B cell (primary cell): ENCODE data around the gene USP49. TPM values are rescaled to one million over a fixed set of nuclear protein-coding genes. Genes with fewer than 3 reads are reported as not detected.

Experiments used
- ATAC-seq: fragments of 200-7000 bp; cut with Tn5 transposase; one replicate; pipeline ENCODE4 v1.10.0; 2021; ENCODE audit warnings: low read depth, mild to moderate bottlenecking, moderate number of reproducible peaks, moderate library complexity
- CTCF ChIA-PET: fragments of 350-600 bp; sonication (Branson Sonifier 250); formaldehyde crosslinking; loops from one replicate; lab custom pipeline; 2021; ENCODE audit warnings: antibody characterized with exemption, inconsistent platforms; lab: Charles Lee
- POLR2A ChIA-PET: fragments of 350-600 bp; sonication (Branson Sonifier 250); formaldehyde crosslinking; loops from one replicate; lab custom pipeline; 2021; ENCODE audit warnings: antibody characterized with exemption; lab: Charles Lee
- DNase-seq: peaks from one replicate; pipeline ENCODE4 v3.0.0; 2013
- H2AFZ ChIP-seq: 2 replicates; pipeline ENCODE4 v1.6.1; 2012; ENCODE audit warnings: mild to moderate bottlenecking, low read depth, low read length; ENCODE audit not compliant: insufficient read depth, poor library complexity, severe bottlenecking
- H3K27ac ChIP-seq, 2 donors: 1 replicate in 1 of 2; 2 replicates in 1 of 2; pipeline ENCODE4 v1.5.1; 2012 to 2013; ENCODE audit warnings: low read length in 2 of 2, mild to moderate bottlenecking in 2 of 2, moderate library complexity in 1 of 2
- H3K27me3 ChIP-seq, 4 experiments: fragments of 200-600 bp in 1 of 4; sonication (generic) in 1 of 4; replicated peaks in 1 of 4; 1 replicate in 2 of 4; 2 replicates in 2 of 4; pipeline versions ENCODE4 v1.6.1 to v1.7.0; 2013 to 2016; ENCODE audit warnings: low read length in 3 of 4, mild to moderate bottlenecking in 2 of 4, mixed read lengths in 1 of 4, moderate library complexity in 1 of 4; ENCODE audit not compliant: insufficient read depth in 4 of 4, control insufficient read depth in 3 of 4; ENCODE audit errors: control extremely low read depth in 1 of 4
- H3K36me3 ChIP-seq, 2 experiments: replicated peaks in 1 of 2; 1 replicate in 1 of 2; 2 replicates in 1 of 2; pipeline versions ENCODE4 v1.6.1 to v1.7.1; 2013; ENCODE audit warnings: low read length in 1 of 2; ENCODE audit not compliant: insufficient read depth in 2 of 2, control insufficient read depth in 1 of 2; ENCODE audit errors: control extremely low read depth in 1 of 2, extremely low read depth in 1 of 2
- H3K4me1 ChIP-seq, 2 donors: fragments of 200-600 bp in 1 of 2; sonication (generic) in 1 of 2; 1 replicate in 1 of 2; 2 replicates in 1 of 2; pipeline versions ENCODE4 v1.5.1 to v1.6.1; 2013 to 2017; ENCODE audit warnings: low read length in 2 of 2; ENCODE audit not compliant: control insufficient read depth in 2 of 2, insufficient read depth in 2 of 2
- H3K4me2 ChIP-seq: replicated peaks from 2 replicates; pipeline ENCODE3; 2012; ENCODE audit warnings: mild to moderate bottlenecking, low read depth, low read length; ENCODE audit not compliant: poor library complexity, severe bottlenecking
- H3K4me3 ChIP-seq, 5 experiments: fragments of 200-600 bp in 1 of 5; sonication (generic) in 1 of 5; 1 replicate in 3 of 5; 2 replicates in 2 of 5; pipeline versions ENCODE4 v1.5.1 to v1.7.0; 2011 to 2016; ENCODE audit warnings: low read length in 4 of 5, mild to moderate bottlenecking in 4 of 5, low read depth in 2 of 5, control low read depth in 1 of 5, moderate library complexity in 1 of 5; ENCODE audit not compliant: insufficient read depth in 1 of 5; ENCODE audit errors: control extremely low read depth in 1 of 5, extremely low read depth in 1 of 5
- H3K79me2 ChIP-seq: fragments of 200-600 bp; sonication (generic); one replicate; pipeline ENCODE4 v1.6.0; 2016; ENCODE audit warnings: low read length; ENCODE audit not compliant: control insufficient read depth, insufficient read depth
- H3K9ac ChIP-seq: fragments of 200-600 bp; sonication (generic); 2 replicates; pipeline ENCODE4 v1.6.1; 2017; ENCODE audit warnings: mild to moderate bottlenecking, low read length, moderate library complexity
- H3K9me3 ChIP-seq, 3 donors: one replicate each; pipeline versions ENCODE4 v1.6.1 to v1.7.1; 2013; ENCODE audit warnings: low read length in 2 of 3; ENCODE audit not compliant: control insufficient read depth in 2 of 3, insufficient read depth in 1 of 3; ENCODE audit errors: control extremely low read depth in 1 of 3
- H4K20me1 ChIP-seq: 2 replicates; pipeline ENCODE4 v1.6.0; 2012; ENCODE audit warnings: mild to moderate bottlenecking, low read length; ENCODE audit not compliant: insufficient read depth, control insufficient read depth, poor library complexity, severe bottlenecking
- H3K27ac Mint-ChIP-seq: one replicate; pipeline ENCODE4 v1.8.0; 2021; ENCODE audit warnings: mixed read lengths
- H3K27me3 Mint-ChIP-seq: one replicate; pipeline ENCODE4 v1.8.0; 2021; ENCODE audit warnings: mixed read lengths
- H3K4me1 Mint-ChIP-seq: one replicate; pipeline ENCODE4 v1.8.0; 2021; ENCODE audit warnings: mixed read lengths
- H3K4me3 Mint-ChIP-seq: one replicate; pipeline ENCODE4 v1.8.0; 2021; ENCODE audit warnings: mixed read lengths
- H3K9me3 Mint-ChIP-seq: one replicate; pipeline ENCODE4 v1.8.0; 2022; ENCODE audit warnings: mixed read lengths; ENCODE audit not compliant: insufficient read depth
- CTCF ChIP-seq: fragments of 200-600 bp; IDR thresholded peaks from one replicate; pipeline ENCODE4 v1.8.0; 2022; ENCODE audit warnings: antibody characterized with exemption, mild to moderate bottlenecking
- EZH2 ChIP-seq: IDR thresholded peaks from 2 replicates; pipeline ENCODE4 v1.6.1; 2012; ENCODE audit warnings: borderline replicate concordance, low read depth, mild to moderate bottlenecking, moderate library complexity, low read length; ENCODE audit not compliant: insufficient read depth, poor library complexity, severe bottlenecking
- WGBS: methylation state at CpG from one replicate; pipeline ENCODE4 v1.1.5; 2013; ENCODE audit warnings: missing lambda C conversion rate; ENCODE audit not compliant: insufficient coverage; 5-methylcytosine and 5-hydroxymethylcytosine counted together
- intact Hi-C: fragments of 100-400 bp; cut with micrococcal nuclease; formaldehyde crosslinking; loops from one replicate; pipeline ENCODE4 v1.10.0; 2022
- polyA plus RNA-seq: library from polyadenylated mRNA; depleted of rRNA; stranded (reverse); fragments of >200 nt; gene quantifications from 2 replicates; pipeline ENCODE4 v1.2.3, GENCODE V29; 2012
- total RNA-seq, 2 donors: library from RNA; stranded (reverse); fragments of 120-200 nt in 1 of 2; gene quantifications; 1 replicate in 1 of 2; 2 replicates in 1 of 2; pipeline versions ENCODE4 v1.2.3 to v1.2.4, GENCODE V29; 2013 to 2022

USP49 gene
- total and polyA plus RNA-seq, 2 donors (not counting 1 experiment from before 2014, with no cell fraction given), result 2.6 to 9.9 TPM

GRCh38 chr6:41874741-41875140 is 20.4 kb downstream of the USP49 start:
- CTCF ChIA-PET, result no interaction called here
- H3K79me2 ChIP-seq, result no peaks in the 10 kb centered on the region
- H3K27ac Mint-ChIP-seq, result no peak overlapping the region

GRCh38 chr6:41872147-41872546 is 23.0 kb downstream of the USP49 start:
- H3K4me3 Mint-ChIP-seq, result no peak overlapping the region
- Histone ChIP-seq H3K36me3 (no peaks in the 10 kb centered on the region), H3K4me3 (no peak overlapping the region), H4K20me1 (no peaks in the 10 kb centered on the region), H3K9ac (no peak overlapping the region), H2AFZ (no peak overlapping the region), H3K4me1 (peaks cover 13 to 20% of the 10 kb centered on the region in 2 donors), H3K9me3 (peaks cover 0 to 5% (median 0%) of the 10 kb centered on the region in 3 donors), H3K27ac (no peak overlapping the region), H3K4me2 (peak overlapping the region; percentile 44), H3K27me3 (no peaks in the 10 kb centered on the region), H3K79me2 (no peaks in the 10 kb centered on the region)
- intact Hi-C loops, result no loop called here
- H3K27me3 Mint-ChIP-seq, result no peaks in the 10 kb centered on the region
- CTCF ChIA-PET, result interaction anchor here (1.2 kb wide), 1 partner anchor 172 kb away, joined by 3 read pairs; no protein-coding TSS in a partner anchor
- WGBS, result 99% methylated on average over 10 of the region's 13 CpGs
- ATAC-seq (no peak), DNase-seq (no peak)
- H3K4me1 Mint-ChIP-seq, result peaks cover 37% of the 10 kb centered on the region
- H3K9me3 Mint-ChIP-seq, result no peaks in the 10 kb centered on the region
- H3K27ac Mint-ChIP-seq, result no peak overlapping the region
- TF ChIP-seq CTCF (no peak), EZH2 (no peak)
- POLR2A ChIA-PET, result no interaction called here

More at GRCh38 chr6:41874741-41875140, 20.4 kb downstream of the USP49 start:
- Mint-ChIP-seq H3K4me3 (no peak overlapping the region), H3K9me3 (no peaks in the 10 kb centered on the region), H3K4me1 (peaks cover 28% of the 10 kb centered on the region), H3K27me3 (no peaks in the 10 kb centered on the region)
- H3K9ac ChIP-seq, result no peak overlapping the region
- H4K20me1 ChIP-seq, result no peaks in the 10 kb centered on the region
- no peak overlapping the region for H3K4me3 ChIP-seq
- WGBS, result 88% methylated on average over 1 of the region's 1 CpG
- TF ChIP-seq EZH2, result no peak
- no peak for TF ChIP-seq CTCF
- H3K27ac ChIP-seq, result no peak overlapping the region
- POLR2A ChIA-PET, result no interaction called here
- no peak overlapping the region for H3K4me2 ChIP-seq
- intact Hi-C loops, result no loop called here
- peaks cover 7 to 10% of the 10 kb centered on the region in 2 donors for H3K4me1 ChIP-seq
- DNase-seq (no peak), ATAC-seq (no peak)
- H3K27me3 ChIP-seq, result no peaks in the 10 kb centered on the region
- H3K36me3 ChIP-seq, result no peaks in the 10 kb centered on the region
- H2AFZ ChIP-seq, result no peak overlapping the region
- H3K9me3 ChIP-seq, result peaks cover 0 to 5% (median 0%) of the 10 kb centered on the region in 3 donors
